HepG2 (cell line): ENCODE data around the gene FAM234A. TPM values are rescaled to one million over a fixed set of nuclear protein-coding genes. Genes with fewer than 3 reads are reported as not detected.

ENCODE experiments used
- GATAD2A ChIP-seq: IDR thresholded peaks from 2 replicates; pipeline ENCODE4 v1.6.1; 2016
- HES4 ChIP-seq: sonication (generic); formaldehyde crosslinking; IDR thresholded peaks from 2 replicates; pipeline ENCODE4 v1.9.0; 2021; ENCODE audit warnings: mild to moderate bottlenecking, missing genetic modification reagents, borderline replicate concordance
- HOMEZ ChIP-seq: IDR thresholded peaks from 2 replicates; pipeline ENCODE4 v1.6.1; 2016; ENCODE audit warnings: low read depth
- MLX ChIP-seq: IDR thresholded peaks from 2 replicates; pipeline ENCODE4 v1.6.1; 2016
- NFYB ChIP-seq: sonication (generic); formaldehyde crosslinking; IDR thresholded peaks from 2 replicates; pipeline ENCODE4 v1.4.0; 2020; ENCODE audit warnings: missing genetic modification reagents
- PCBP1 ChIP-seq: fragments of 200-400 bp; formaldehyde crosslinking; IDR thresholded peaks from 2 replicates; pipeline ENCODE4 v1.6.1; 2017; ENCODE audit warnings: mild to moderate bottlenecking, low read depth, low read length, borderline replicate concordance
- POLR2A ChIP-seq, 2 experiments: IDR thresholded peaks; 2 replicates each; pipeline ENCODE4 v1.6.1; 2011; ENCODE audit warnings: low read depth in 2 of 2, low read length in 2 of 2, mild to moderate bottlenecking in 1 of 2, moderate library complexity in 1 of 2; ENCODE audit not compliant: insufficient read depth in 1 of 2
- RNF2 ChIP-seq: fragments of 450-650 bp; conservative IDR thresholded peaks from 2 replicates; pipeline ENCODE4 v1.6.1; 2016; ENCODE audit warnings: low read depth
- SMAD9 ChIP-seq: sonication (generic); formaldehyde crosslinking; IDR thresholded peaks from 2 replicates; pipeline ENCODE4 v1.5.1; 2020; ENCODE audit warnings: mild to moderate bottlenecking, missing genetic modification reagents
- TEAD2 ChIP-seq: sonication (generic); formaldehyde crosslinking; IDR thresholded peaks from 2 replicates; pipeline ENCODE4 v1.9.0; 2021; ENCODE audit warnings: missing genetic modification reagents
- TFAP4 ChIP-seq: sonication (generic); IDR thresholded peaks from 2 replicates; pipeline ENCODE4 v1.6.1; 2016; ENCODE audit warnings: low read depth, borderline replicate concordance
- TRIM24 ChIP-seq: sonication (generic); formaldehyde crosslinking; IDR thresholded peaks from 2 replicates; pipeline ENCODE4 v1.8.0; 2022; ENCODE audit warnings: mild to moderate bottlenecking, missing genetic modification reagents
- ZBTB10 ChIP-seq: sonication (generic); formaldehyde crosslinking; IDR thresholded peaks from 2 replicates; pipeline ENCODE4 v1.4.0; 2020; ENCODE audit warnings: missing genetic modification reagents, borderline replicate concordance
- ZFAT ChIP-seq: sonication (generic); formaldehyde crosslinking; conservative IDR thresholded peaks from 2 replicates; pipeline ENCODE4 v1.8.1; 2023; ENCODE audit warnings: missing genetic modification reagents, inconsistent platforms
- ZHX2 ChIP-seq, 2 experiments: sonication (generic) in 1 of 2; formaldehyde crosslinking in 1 of 2; IDR thresholded peaks; 2 replicates each; pipeline versions ENCODE4 v1.6.1 to v1.9.0; 2014 to 2022; ENCODE audit warnings: antibody characterized with exemption in 1 of 2, borderline replicate concordance in 1 of 2, inconsistent platforms in 1 of 2, low read depth in 1 of 2, missing genetic modification reagents in 1 of 2
- ZNF230 ChIP-seq: sonication (generic); formaldehyde crosslinking; IDR thresholded peaks from 2 replicates; pipeline ENCODE4 v1.4.0; 2020; ENCODE audit warnings: mild to moderate bottlenecking, missing genetic modification reagents
- polyA plus RNA-seq, 8 experiments: library from polyadenylated mRNA; depleted of rRNA in 3 of 8; stranded (reverse) in 7 of 8; unstranded in 1 of 8; fragments of >200 nt; fragmentation: Illumina TruSeq in 4 of 8; extraction: Trizol in 4 of 8; gene quantifications; 2 replicates each; pipeline versions ENCODE4 v1.2.1 to v1.2.3, GENCODE V29; 2011 to 2016; ENCODE audit warnings: low read depth in 4 of 8, missing spikeins in 1 of 8, mixed read lengths in 1 of 8; ENCODE audit not compliant: insufficient read depth in 1 of 8
- total RNA-seq, 5 experiments: library from RNA; depleted of rRNA; stranded (reverse); fragments of >200 nt; fragmentation: Illumina TruSeq; extraction: Trizol; gene quantifications; 2 replicates each; pipeline ENCODE4 v1.2.3, GENCODE V29; 2016; ENCODE audit warnings: low read depth in 1 of 5

Gene FAM234A
- total and polyA plus RNA-seq, 2 of the 13 experiments (the other 11 are each of a cell fraction or from before 2014, with no cell fraction given), result 29.2 to 34.4 TPM

GRCh38 chr16:234468-235305 is at the start of gene FAM234A (continued):
- TF ChIP-seq NFYB (CRISPR knock-in tag) (no peak; the same call in 1 of the 2 replicates), PCBP1 (no peak), ZFAT (CRISPR knock-in tag) (no peak), TEAD2 (CRISPR knock-in tag) (no peak), RNF2 (no peak), ZBTB10 (CRISPR knock-in tag) (no peak), ZNF230 (CRISPR knock-in tag) (no peak), MLX (CRISPR knock-in tag) (no peak), POLR2A (IDR thresholded peaks at IDR 0.05; ENCODE audit: insufficient read depth in 1 of 2, low read depth in 2 of 2, low read length in 2 of 2) (peak; percentile 81 to 89), TRIM24 (no peak), TFAP4 (peak; percentile 62; the same call in 1 of the 2 replicates), HES4 (CRISPR knock-in tag) (peak; percentile 21; the same call in 1 of the 2 replicates), HOMEZ (CRISPR knock-in tag) (no peak; the same call in 1 of the 2 replicates), GATAD2A (CRISPR knock-in tag) (peak; percentile 31; the same call in 1 of the 2 replicates), ZHX2 (IDR thresholded peaks at IDR 0.05; ENCODE audit: low read depth) (peak; percentile 54; the same call in 1 of the 2 replicates), ZHX2 (CRISPR knock-in tag; IDR thresholded peaks at IDR 0.05; ENCODE audit: borderline replicate concordance) (no peak), SMAD9 (CRISPR knock-in tag) (0 out of 2 replicates have a peak, but pooled peaks have one; percentile 43)
